Endothelial cell of umbilical vein (primary cell): Measurements from ENCODE around the gene PTPRU. TPM values are rescaled to one million over a fixed set of nuclear protein-coding genes. Genes with fewer than 3 reads are reported as not detected.

ENCODE experiments used
- BruUV-seq: library from RNA; stranded (reverse); fragments of 400-500 nt; replicated peaks from 2 replicates; lab custom pipeline; 2021; lab: Mats Ljungman, UMichigan
- CTCF ChIA-PET: fragments of 300-600, 350-600 bp; sonication (Branson Sonifier 250); formaldehyde crosslinking; loops from one replicate; lab custom pipeline; 2021; ENCODE audit warnings: antibody characterized with exemption, inconsistent platforms; lab: Charles Lee
- POLR2A ChIA-PET: fragments of 300-600, 350-600 bp; sonication (Branson Sonifier 250); formaldehyde crosslinking; loops from one replicate; lab custom pipeline; 2021; ENCODE audit warnings: antibody characterized with exemption, inconsistent platforms; lab: Charles Lee
- DNase-seq: peaks from one replicate; pipeline ENCODE4 v3.0.0-alpha.2; 2011; ENCODE audit warnings: low read depth, low spot score
- FAIRE-seq: peaks from 2 replicates; lab custom pipeline; 2011; peaks lifted over from hg19 to GRCh38; lab: Jason Lieb, UNC
- H2AFZ ChIP-seq: 2 replicates; pipeline ENCODE4 v1.6.0; 2012; ENCODE audit warnings: low read depth, low read length, control low read depth, inconsistent platforms
- H3K27ac ChIP-seq: 2 replicates; pipeline ENCODE4 v1.5.1; 2011; ENCODE audit warnings: low read depth, mild to moderate bottlenecking, control low read depth, low read length, moderate library complexity; ENCODE audit not compliant: insufficient read depth
- H3K27me3 ChIP-seq, 2 experiments: 2 replicates each; pipeline versions ENCODE4 v1.6.0 to v1.6.1; 2011; ENCODE audit warnings: low read length in 2 of 2, mixed read lengths in 1 of 2; ENCODE audit not compliant: control insufficient read depth in 2 of 2, insufficient read depth in 2 of 2
- H3K36me3 ChIP-seq, 2 experiments: 2 replicates in 1 of 2; 3 replicates in 1 of 2; pipeline ENCODE4 v1.5.1; 2011; ENCODE audit warnings: low read length in 2 of 2, mild to moderate bottlenecking in 1 of 2, moderate library complexity in 1 of 2; ENCODE audit not compliant: control insufficient read depth in 2 of 2, insufficient read depth in 2 of 2; ENCODE audit errors: extremely low read depth in 1 of 2
- H3K4me1 ChIP-seq: 3 replicates; pipeline ENCODE4 v1.5.1; 2011; ENCODE audit warnings: mild to moderate bottlenecking, low read length; ENCODE audit not compliant: control insufficient read depth, insufficient read depth; ENCODE audit errors: extremely low read depth
- H3K4me2 ChIP-seq: 2 replicates; pipeline ENCODE4 v1.6.1; 2011; ENCODE audit warnings: low read length, control low read depth, mixed read lengths; ENCODE audit not compliant: insufficient read depth
- H3K4me3 ChIP-seq, 3 experiments: fragments of 200-600 bp in 1 of 3; sonication (generic), shearing (Covaris generic) in 1 of 3; replicated peaks in 1 of 3; 2 replicates each; pipeline ENCODE4 v1.5.1; 2011 to 2016; ENCODE audit warnings: control low read depth in 3 of 3, low read length in 3 of 3, mild to moderate bottlenecking in 2 of 3, inconsistent platforms in 1 of 3, low read depth in 1 of 3, moderate library complexity in 1 of 3; ENCODE audit not compliant: insufficient read depth in 1 of 3
- H3K79me2 ChIP-seq: 2 replicates; pipeline ENCODE4 v1.6.0; 2012; ENCODE audit warnings: low read length, inconsistent platforms; ENCODE audit not compliant: control insufficient read depth, insufficient read depth
- H3K9ac ChIP-seq: replicated peaks from 2 replicates; pipeline ENCODE3; 2011; ENCODE audit warnings: low read length, control low read depth; ENCODE audit not compliant: insufficient read depth; ENCODE audit errors: extremely low read depth
- H3K9me1 ChIP-seq: replicated peaks from 3 replicates; pipeline ENCODE4 v1.6.0; 2011; ENCODE audit warnings: mild to moderate bottlenecking, low read length; ENCODE audit not compliant: control insufficient read depth, insufficient read depth; ENCODE audit errors: extremely low read depth
- H3K9me3 ChIP-seq: replicated peaks from 2 replicates; pipeline ENCODE4 v1.5.1; 2012; ENCODE audit warnings: low read length, inconsistent platforms; ENCODE audit not compliant: control insufficient read depth, insufficient read depth
- H4K20me1 ChIP-seq: replicated peaks from 2 replicates; pipeline ENCODE3; 2011; ENCODE audit warnings: mild to moderate bottlenecking, low read length; ENCODE audit not compliant: control insufficient read depth, insufficient read depth; ENCODE audit errors: extremely low read depth
- CTCF ChIP-seq, 2 donors: IDR thresholded peaks; 1 replicate in 1 of 2; 2 replicates in 1 of 2; pipeline ENCODE4 v1.5.1; 2011; ENCODE audit warnings: low read length in 2 of 2, mild to moderate bottlenecking in 2 of 2, moderate library complexity in 2 of 2, control low read depth in 1 of 2, inconsistent platforms in 1 of 2, low read depth in 1 of 2; ENCODE audit not compliant: insufficient read depth in 1 of 2; ENCODE audit errors: extremely low read depth in 1 of 2
- EZH2 ChIP-seq: IDR thresholded peaks from 2 replicates; pipeline ENCODE4 v1.6.1; 2012; ENCODE audit warnings: borderline replicate concordance, low read depth, mild to moderate bottlenecking, moderate library complexity, low read length, inconsistent platforms; ENCODE audit not compliant: severe bottlenecking
- FOS ChIP-seq: IDR thresholded peaks from 2 replicates; pipeline ENCODE4 v1.6.1; 2011; ENCODE audit warnings: mild to moderate bottlenecking, low read length, moderate library complexity, borderline replicate concordance; ENCODE audit not compliant: insufficient read depth
- GATA2 ChIP-seq: IDR thresholded peaks from 2 replicates; pipeline ENCODE4 v1.7.0; 2011; ENCODE audit warnings: low read depth, mild to moderate bottlenecking, moderate library complexity, mixed read lengths, low read length; ENCODE audit not compliant: insufficient read length, insufficient read depth
- JUN ChIP-seq: IDR thresholded peaks from 2 replicates; pipeline ENCODE4 v1.6.1; 2011; ENCODE audit warnings: borderline replicate concordance, low read depth; ENCODE audit not compliant: insufficient read length, insufficient read depth
- MAX ChIP-seq: IDR thresholded peaks from 2 replicates; pipeline ENCODE4 v1.6.1; 2011; ENCODE audit not compliant: insufficient read depth, insufficient read length
- MYC ChIP-seq: IDR thresholded peaks from one replicate; pipeline ENCODE4 v1.6.1; 2011; ENCODE audit warnings: mild to moderate bottlenecking, low read depth, low read length
- POLR2A ChIP-seq: IDR thresholded peaks from 2 replicates; pipeline ENCODE4 v1.6.1; 2012; ENCODE audit warnings: low read depth, mild to moderate bottlenecking, control low read depth, low read length
- POLR2AphosphoS5 ChIP-seq: IDR thresholded peaks from 2 replicates; pipeline ENCODE4 v1.6.1; 2012; ENCODE audit warnings: low read depth, mild to moderate bottlenecking, control low read depth, low read length, moderate library complexity; ENCODE audit not compliant: insufficient read depth
- dilution Hi-C: fragments of 300-500 bp; cut with MboI; formaldehyde crosslinking; loops from one replicate; pipeline ENCODE4 v1.15.0; 2019; ENCODE audit warnings: low sequenced_read_pairs; ENCODE audit not compliant: extremely low pct_ligation_motif_present
- intact Hi-C: fragments of 100-400 bp; cut with micrococcal nuclease; formaldehyde crosslinking; loops from one replicate; pipeline ENCODE4 v1.10.0; 2022
- polyA plus RNA-seq, 4 experiments: library from polyadenylated mRNA; depleted of rRNA in 3 of 4; stranded (reverse) in 3 of 4; unstranded in 1 of 4; fragments of >200 nt; gene quantifications; 2 replicates each; pipeline versions ENCODE4 v1.2.1 to v1.2.3, GENCODE V29; 2011 to 2012; ENCODE audit warnings: missing spikeins in 1 of 4
- total RNA-seq: library from RNA; stranded (reverse); gene quantifications from 2 replicates; pipeline ENCODE4 v1.2.3, GENCODE V29; 2021

Gene PTPRU
- total and polyA plus RNA-seq, 2 donors (not counting 3 experiments of a cell fraction or from before 2014, with no cell fraction given) = 0.58 to 2.6 TPM

- H3K4me3 ChIP-seq = no peak overlapping the region
- H3K4me1 ChIP-seq = no peaks in the 10 kb centered on the region
- no peaks in the 10 kb centered on the region for H3K9me1 ChIP-seq
- FAIRE-seq (no peak), DNase-seq (no peak)
- no TSS peak for BruUV-seq
- ChIA-PET CTCF (interaction anchor here (0.8 to 2.0 kb wide), 3 partner anchors 11 to 16 kb away, joined by 3 to 6 read pairs (median 4); no protein-coding TSS in a partner anchor), POLR2A (no interaction called here)
- dilution Hi-C loops = no loop called here
- H4K20me1 ChIP-seq = no peaks in the 10 kb centered on the region
- H3K36me3 ChIP-seq = no peaks in the 10 kb centered on the region
- no peak for TF ChIP-seq MYC
- no peaks in the 10 kb centered on the region for H3K27me3 ChIP-seq
- intact Hi-C loops = no loop called here
- no peak overlapping the region for H3K27ac ChIP-seq
- no peaks in the 10 kb centered on the region for H3K9me3 ChIP-seq
- H3K79me2 ChIP-seq = no peaks in the 10 kb centered on the region
- H2AFZ ChIP-seq = no peak overlapping the region
- H3K9ac ChIP-seq = no peak overlapping the region
- H3K4me2 ChIP-seq = no peak overlapping the region
Measured at GRCh38 chr1:29186707-29187106, 49.6 kb upstream of the PTPRU start.

- intact Hi-C loops (no loop called here), dilution Hi-C loops (no loop called here)
- POLR2A ChIA-PET = no interaction called here
Measured at GRCh38 chr1:29190718-29191117, 45.6 kb upstream of the PTPRU start.

More at GRCh38 chr1:29190718-29191117, 45.6 kb upstream of the PTPRU start:
- no peak overlapping the region for H3K27ac ChIP-seq
- no peaks in the 10 kb centered on the region for H3K27me3 ChIP-seq
- no peaks in the 10 kb centered on the region for H4K20me1 ChIP-seq
- CTCF ChIA-PET = interaction anchor here (1.5 to 1.8 kb wide), 2 partner anchors 9 to 12 kb away, joined by 4 to 7 read pairs; partner anchors contain the start of gene SRSF4
- no TSS peak for BruUV-seq
- no peaks in the 10 kb centered on the region for H3K9me1 ChIP-seq
- H3K9me3 ChIP-seq = no peaks in the 10 kb centered on the region
- H3K36me3 ChIP-seq = peaks cover 0 to 2% of the 10 kb centered on the region in 2 experiments
- H3K4me2 ChIP-seq = no peak overlapping the region
- TF ChIP-seq EZH2 (no peak), MAX (no peak), GATA2 (no peak), JUN (no peak), POLR2AphosphoS5 (no peak), POLR2A (no peak), MYC (no peak), CTCF (IDR thresholded peaks at IDR 0.05; ENCODE audit: extremely low read depth in 1 of 2, insufficient read depth in 1 of 2, low read depth in 1 of 2, low read length in 2 of 2) (no peak), FOS (no peak)
- no peak for FAIRE-seq
- no peak overlapping the region for H2AFZ ChIP-seq
- H3K4me1 ChIP-seq = no peaks in the 10 kb centered on the region
- no peak overlapping the region for H3K4me3 ChIP-seq
- no peaks in the 10 kb centered on the region for H3K79me2 ChIP-seq
- no peak overlapping the region for H3K9ac ChIP-seq
- DNase-seq = no peak
